Uterus (tissue), 2 donors: ENCODE measurements around the gene TOM1.

Source experiments
- CTCF ChIP-seq, 4 experiments: fragments of 200-600 bp in 2 of 4; fragments of 450-650 bp in 2 of 4; sonication (generic) in 2 of 4; IDR thresholded peaks; one replicate each; pipeline ENCODE4 v1.5.1; 2016 to 2019; ENCODE audit warnings: antibody characterized with exemption in 4 of 4, mild to moderate bottlenecking in 2 of 4, moderate library complexity in 1 of 4
- POLR2A ChIP-seq, 2 donors: fragments of 450-650 bp; IDR thresholded peaks; one replicate each; pipeline ENCODE4 v1.6.1; 2016; ENCODE audit warnings: antibody characterized with exemption in 2 of 2, mild to moderate bottlenecking in 1 of 2, moderate library complexity in 1 of 2

GRCh38 chr22:35292786-35293185 is 6.9 kb upstream of the TOM1 start:
- TF ChIP-seq POLR2A (IDR thresholded peaks at IDR 0.05) (no peak), CTCF (IDR thresholded peaks at IDR 0.05) (no peak)
